GM18498 (cell line): ENCODE results near the gene RAMAC.
"Not testable (repeated sequence)": the region's sequence is repeated elsewhere in the genome, so short reads cannot be mapped to it uniquely, and the experiment has no call there.

ENCODE experiments used
- ATAC-seq: cut with Tn5 transposase; IDR thresholded peaks from one replicate; pipeline ENCODE4 v1.9.1; 2021; ENCODE audit warnings: mild to moderate bottlenecking, moderate library complexity; ENCODE audit not compliant: unreplicated experiment

RAMAC gene

DNA sequence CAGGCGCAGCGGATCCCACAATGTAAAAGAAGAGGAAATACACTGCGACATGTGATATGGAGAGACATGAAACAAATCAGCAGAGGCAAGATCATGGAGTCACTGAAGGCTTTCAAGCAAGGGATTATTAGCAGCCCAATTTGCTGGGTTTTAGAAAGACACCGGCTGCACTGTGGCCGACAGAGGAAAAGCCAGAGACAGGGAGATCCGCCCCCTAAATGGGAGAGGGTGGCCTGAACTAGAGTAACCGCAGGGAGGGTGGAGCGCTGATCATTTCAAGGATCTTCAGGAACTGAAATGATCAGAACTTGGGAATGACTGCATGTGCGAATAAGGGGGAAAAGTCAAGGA lies 26.0 kb downstream of the RAMAC start:
- ATAC-seq = no peak

DNA sequence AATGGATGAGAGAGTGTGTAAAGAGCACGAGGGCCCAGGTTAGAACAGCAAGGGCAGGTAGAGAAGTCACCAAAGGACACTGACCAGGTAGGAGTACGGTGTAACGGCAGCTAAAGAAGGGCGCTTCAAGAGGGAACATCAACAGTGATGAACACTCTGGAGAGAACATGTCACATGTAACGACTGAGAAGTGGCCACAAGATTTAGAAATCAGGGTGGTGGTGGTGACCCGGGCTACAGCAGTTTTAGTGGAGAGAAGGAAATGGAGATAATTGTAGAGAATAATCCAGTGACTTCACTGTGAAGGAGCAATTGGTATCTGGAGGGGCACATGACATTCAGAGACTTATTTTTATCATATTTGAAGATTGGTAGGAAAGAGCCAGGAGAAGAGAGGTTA lies 26.6 kb downstream of the RAMAC start:
- ATAC-seq = no peak

DNA sequence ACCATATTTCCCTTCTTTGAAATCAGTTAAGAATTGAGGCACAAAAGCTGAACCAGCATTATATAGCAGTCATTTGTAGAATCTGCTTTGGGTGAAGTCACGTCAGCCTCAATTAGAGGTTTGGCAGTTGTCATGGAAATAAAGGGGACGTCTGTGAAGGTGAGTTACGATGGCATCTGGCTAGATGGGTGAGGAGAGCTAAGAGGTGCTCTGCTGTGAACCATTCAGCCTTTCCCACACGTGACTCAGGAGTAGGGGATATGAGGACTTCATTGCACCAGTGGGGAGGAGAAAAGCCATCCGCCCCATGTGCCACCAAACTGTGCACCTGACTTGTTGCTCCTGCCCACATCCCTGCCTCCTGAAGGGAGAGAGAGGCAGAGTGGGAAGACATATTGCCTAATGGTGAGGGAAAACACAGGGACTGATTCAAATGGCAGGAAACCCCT lies 28.2 kb downstream of the RAMAC start:
- no peak for ATAC-seq

DNA sequence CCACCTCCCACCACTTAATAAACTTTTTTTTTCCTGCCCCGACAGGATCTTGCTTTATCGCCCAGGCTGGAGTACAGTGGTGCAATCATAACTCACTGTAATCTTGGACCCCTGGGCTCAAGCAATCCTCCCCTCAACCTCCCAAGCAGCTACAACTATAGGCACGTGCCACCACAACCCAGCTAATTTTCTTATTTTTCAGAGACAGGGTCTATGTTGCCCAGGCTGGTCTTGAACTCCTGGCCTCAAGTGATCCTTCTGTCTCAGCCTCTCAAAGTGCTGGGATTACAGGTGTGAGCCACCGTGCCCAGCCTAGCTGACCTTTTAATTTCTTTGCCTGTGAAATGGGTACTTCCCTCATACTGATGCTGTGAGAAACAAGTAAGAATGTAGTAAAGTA lies 29.4 kb downstream of the RAMAC start:
- no peak for ATAC-seq

DNA sequence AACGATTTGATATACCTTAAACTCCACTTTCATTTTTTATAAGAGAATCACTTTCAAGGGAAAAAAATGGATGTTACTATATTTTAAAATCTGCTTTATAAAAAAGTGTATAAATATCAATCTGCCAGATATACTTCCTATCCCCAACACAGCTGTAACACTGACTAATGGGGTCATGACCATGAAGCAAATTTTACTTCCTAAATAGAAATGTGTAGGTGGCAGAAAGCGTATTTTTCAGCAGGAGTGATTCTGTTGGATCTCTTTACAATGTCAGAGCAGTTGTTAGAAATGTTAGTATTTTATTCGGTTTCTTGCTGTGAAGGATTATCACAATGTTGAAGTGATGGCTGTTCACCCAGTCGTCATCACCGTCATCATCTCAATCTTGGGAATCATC lies 30.9 kb downstream of the RAMAC start:
- no peak for ATAC-seq

DNA sequence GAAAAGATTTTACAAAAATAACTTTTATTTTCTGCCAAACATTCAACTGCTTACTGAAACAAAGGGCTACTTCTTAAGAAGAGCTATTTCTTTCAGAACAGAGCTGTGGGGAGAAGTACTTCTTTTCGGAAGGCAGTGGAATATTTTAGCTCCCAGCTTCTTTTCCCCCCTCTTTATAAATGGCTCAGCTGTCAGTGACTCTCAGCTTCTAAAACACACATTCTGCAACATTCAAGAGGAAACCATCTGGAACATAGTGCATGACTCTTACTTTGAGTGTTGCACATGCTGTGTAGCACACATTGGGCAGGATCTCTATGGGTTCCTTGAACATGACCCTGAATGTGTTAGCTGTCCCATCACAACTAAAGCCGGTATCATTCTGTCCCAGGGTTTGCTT lies 32.4 kb downstream of the RAMAC start:
- ATAC-seq = no peak

DNA sequence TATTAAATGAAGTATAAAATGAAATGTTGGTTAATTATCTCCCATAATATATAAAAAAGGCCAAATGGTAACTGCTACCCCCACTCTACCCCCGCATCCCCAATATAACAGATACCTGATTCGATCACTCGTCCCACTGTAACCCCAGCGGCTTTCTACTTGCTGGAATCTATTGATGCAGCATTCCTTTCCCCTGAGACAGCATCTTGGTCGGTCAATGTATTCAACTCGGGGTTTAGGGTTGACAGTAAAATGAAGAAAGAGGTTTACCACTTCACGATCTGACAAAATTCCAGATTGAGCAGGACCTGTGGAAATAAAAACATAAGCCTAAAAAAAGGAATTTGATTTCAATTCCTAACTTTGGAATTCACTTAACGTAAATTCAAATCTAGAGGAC lies 44.0 kb downstream of the RAMAC start:
- ATAC-seq = no peak

DNA sequence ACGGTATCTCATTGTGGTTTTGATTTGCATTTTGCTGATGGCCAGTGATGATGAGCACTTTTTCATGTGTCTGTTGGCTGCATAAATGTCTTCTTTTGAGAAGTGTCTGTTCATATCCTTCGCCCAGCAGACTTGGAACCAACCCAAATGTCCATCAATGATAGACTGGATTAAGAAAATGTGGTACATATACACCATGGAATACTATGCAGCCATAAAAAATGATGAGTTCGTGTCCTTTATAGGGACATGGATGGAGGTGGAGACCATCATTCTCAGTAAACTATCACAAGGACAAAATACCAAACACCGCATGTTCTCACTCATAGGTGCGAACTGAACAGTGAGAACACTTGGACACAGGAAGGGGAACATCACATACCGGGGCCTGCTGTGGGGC lies 45.2 kb downstream of the RAMAC start:
- not testable (repeated sequence) for ATAC-seq

DNA sequence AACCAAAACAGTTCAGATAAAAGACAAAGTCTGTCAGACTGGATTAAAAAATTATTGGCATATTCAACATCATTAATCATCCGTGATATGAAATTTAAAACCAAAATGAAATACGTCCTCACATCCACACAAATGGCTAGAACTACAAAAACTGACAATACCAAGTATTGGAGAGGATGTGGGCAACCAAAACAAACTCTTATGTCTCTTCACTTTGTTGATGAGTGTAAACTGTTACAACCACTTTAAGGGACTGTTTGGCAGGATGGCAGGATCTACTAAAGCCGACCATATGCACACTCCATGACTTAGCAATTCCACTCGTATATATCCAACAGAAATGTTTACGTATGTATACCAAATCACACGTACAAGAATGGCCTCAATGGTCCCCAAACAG lies 50.2 kb downstream of the RAMAC start:
- ATAC-seq = no peak

DNA sequence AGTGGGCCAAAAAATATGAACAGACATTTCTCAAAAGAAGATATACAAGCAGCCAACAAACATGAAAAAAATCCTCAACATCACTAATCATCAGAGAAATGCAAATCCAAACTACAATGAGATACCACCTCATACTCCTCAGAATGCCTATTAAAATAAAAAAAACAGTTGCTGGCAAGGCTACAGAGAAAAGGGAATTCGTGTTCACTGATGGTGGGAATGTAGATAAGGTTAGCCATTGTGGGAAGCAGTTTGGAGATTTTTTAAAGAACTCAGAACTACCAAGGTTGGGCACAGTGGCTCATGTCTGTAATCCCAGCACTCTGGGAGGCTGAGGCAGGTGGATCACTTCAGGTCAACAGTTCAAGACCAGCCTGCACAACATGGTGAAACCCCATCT lies 53.2 kb downstream of the RAMAC start:
- no peak for ATAC-seq
